ENCODE data around the gene SMAD7. TPM values are rescaled to one million over a fixed set of nuclear protein-coding genes. Genes with fewer than 3 reads are reported as not detected.

Gene SMAD7
- total RNA-seq, 2 experiments from 2014 or later, result 244 to 254 TPM

DNA sequence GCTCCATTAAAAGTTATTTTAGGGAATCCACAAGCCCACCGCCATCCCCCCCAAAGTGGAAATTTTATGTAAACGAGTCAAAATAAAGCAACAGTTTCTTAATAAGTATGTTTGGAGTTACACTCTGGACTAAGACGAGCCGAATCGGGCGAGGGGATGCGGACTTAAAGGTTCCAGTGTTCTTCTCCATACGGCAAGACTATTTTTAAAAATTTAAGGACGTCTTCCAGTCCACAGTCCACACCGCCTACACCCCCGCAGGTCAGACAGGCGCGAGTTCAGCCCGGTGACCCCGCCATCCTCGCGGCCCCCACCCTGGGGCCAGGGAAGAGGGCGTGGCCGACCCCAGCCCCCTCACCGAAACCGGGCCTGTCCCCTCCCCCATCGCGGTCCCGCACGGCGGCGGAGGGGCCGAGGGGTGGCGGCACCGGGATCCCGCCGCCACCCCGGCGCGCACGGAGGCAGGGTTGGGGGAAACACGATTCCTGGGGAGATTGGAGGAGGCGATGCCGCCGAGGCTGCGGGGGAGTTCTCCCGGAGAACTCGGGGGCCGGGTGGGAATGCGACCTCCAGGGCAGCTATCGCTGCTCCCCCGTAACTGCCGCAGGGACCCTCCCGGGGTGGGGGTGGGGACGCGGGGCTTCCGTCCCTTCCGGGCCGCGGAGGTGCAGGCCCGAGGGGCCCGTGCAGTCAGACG, 24.5 kb upstream of the SMAD7 start:
- peaks cover 34% of the 10 kb centered on the region for H3K27me3 Mint-ChIP-seq
- no peak overlapping the region for H3K27ac ChIP-seq (ENCODE audit: low read depth in 1 of 2, low read length in 2 of 2)

DNA sequence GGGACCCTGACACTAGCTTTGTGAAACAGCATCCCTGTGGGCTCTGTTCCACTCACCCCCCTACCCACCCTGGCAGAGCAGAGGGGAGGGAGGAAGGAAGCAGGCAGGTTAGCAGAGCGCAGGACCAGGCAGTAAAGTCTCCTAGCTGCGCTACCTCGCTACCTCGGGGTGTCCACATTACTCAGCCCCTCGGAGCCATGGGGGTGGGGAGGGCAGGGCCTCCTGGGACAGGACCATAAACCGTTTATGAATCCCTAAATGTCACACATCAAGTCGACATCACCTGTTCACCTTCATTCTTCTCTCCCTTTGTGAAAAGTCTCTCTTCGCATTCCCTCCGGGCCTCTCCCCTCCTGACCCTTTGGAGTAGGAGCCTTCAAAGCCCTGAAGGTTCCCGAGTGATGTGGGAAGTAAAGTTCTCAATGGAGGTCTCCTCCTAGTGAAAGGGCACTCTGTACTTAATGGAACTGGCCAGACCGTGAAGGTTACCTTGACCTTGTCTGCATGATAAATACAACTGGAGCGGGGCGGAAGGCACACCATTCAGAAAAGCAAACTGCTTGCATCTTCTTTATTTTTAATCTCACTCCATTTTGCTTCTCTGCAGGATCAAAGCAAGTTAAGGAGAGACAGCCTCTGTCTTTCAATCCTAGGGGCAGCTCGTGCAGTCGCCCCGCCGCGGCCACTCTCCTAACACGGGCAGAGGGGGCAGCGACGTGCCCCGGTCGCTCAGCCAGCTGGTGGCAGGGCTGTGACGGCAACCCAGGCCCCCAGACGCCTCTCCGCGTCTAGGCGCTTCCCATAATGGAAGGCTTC, 23.7 kb upstream of the SMAD7 start:
- Histone ChIP-seq H3K36me3 (ENCODE audit: insufficient read depth, low read length) (no peaks in the 10 kb centered on the region), H3K27me3 (ENCODE audit: control insufficient read depth in 1 of 2, insufficient read depth in 2 of 2, low read length in 2 of 2) (peaks cover 0 to 7% of the 10 kb centered on the region in 2 experiments), H3K27ac (ENCODE audit: low read depth in 1 of 2, low read length in 2 of 2) (no peak overlapping the region), H3K4me3 (ENCODE audit: low read length) (no peak overlapping the region), H3K9me3 (ENCODE audit: control insufficient read depth in 1 of 2, insufficient read depth in 1 of 2, low read length in 2 of 2) (no peaks in the 10 kb centered on the region), H3K4me1 (ENCODE audit: insufficient read depth, low read length) (peaks cover 20% of the 10 kb centered on the region)
- TF ChIP-seq, protein P1, sequence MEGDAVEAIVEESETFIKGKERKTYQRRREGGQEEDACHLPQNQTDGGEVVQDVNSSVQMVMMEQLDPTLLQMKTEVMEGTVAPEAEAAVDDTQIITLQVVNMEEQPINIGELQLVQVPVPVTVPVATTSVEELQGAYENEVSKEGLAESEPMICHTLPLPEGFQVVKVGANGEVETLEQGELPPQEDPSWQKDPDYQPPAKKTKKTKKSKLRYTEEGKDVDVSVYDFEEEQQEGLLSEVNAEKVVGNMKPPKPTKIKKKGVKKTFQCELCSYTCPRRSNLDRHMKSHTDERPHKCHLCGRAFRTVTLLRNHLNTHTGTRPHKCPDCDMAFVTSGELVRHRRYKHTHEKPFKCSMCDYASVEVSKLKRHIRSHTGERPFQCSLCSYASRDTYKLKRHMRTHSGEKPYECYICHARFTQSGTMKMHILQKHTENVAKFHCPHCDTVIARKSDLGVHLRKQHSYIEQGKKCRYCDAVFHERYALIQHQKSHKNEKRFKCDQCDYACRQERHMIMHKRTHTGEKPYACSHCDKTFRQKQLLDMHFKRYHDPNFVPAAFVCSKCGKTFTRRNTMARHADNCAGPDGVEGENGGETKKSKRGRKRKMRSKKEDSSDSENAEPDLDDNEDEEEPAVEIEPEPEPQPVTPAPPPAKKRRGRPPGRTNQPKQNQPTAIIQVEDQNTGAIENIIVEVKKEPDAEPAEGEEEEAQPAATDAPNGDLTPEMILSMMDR (IDR thresholded peaks at IDR 0.05), result no peak
- Mint-ChIP-seq H3K9me3 (no peaks in the 10 kb centered on the region), H3K27me3 (peaks cover 26% of the 10 kb centered on the region), H3K4me3 (peak overlapping the region; percentile 87), H3K4me1 (ENCODE audit: low read depth) (peaks cover 14% of the 10 kb centered on the region), H3K27ac (peak overlapping the region; percentile 47), H3K36me3 (ENCODE audit: low read depth) (no peaks in the 10 kb centered on the region)
- no peak for DNase-seq
- ChIA-PET POLR2A (interaction anchor here (0.7 kb wide), 1 partner anchor 65 kb away, joined by 3 read pairs; no protein-coding TSS in a partner anchor), CTCF (no interaction called here)
- ATAC-seq (ENCODE audit: poor library complexity), result no peak
- intact Hi-C loops (cut with DNase I, micrococcal nuclease), result loop anchor here (2.0 to 10.0 kb wide), 4 partner anchors 22 to 197 kb away; no protein-coding TSS in a partner anchor

More for the DNA sequence above, 24.5 kb upstream of the SMAD7 start:
- peak; percentile 33 for ATAC-seq (ENCODE audit: poor library complexity)
- peaks cover 21% of the 10 kb centered on the region for H3K4me1 ChIP-seq (ENCODE audit: insufficient read depth, low read length)
- intact Hi-C loops (cut with DNase I, micrococcal nuclease), result loop anchor here in 1 of 2 experiments (2.0 to 10.0 kb wide), 3 partner anchors 22 to 50 kb away; no protein-coding TSS in a partner anchor
- Mint-ChIP-seq H3K9me3 (no peaks in the 10 kb centered on the region), H3K36me3 (ENCODE audit: low read depth) (no peaks in the 10 kb centered on the region), H3K4me3 (peak overlapping the region; percentile 87), H3K4me1 (ENCODE audit: low read depth) (peaks cover 14% of the 10 kb centered on the region), H3K27ac (peak overlapping the region; percentile 47)
- peak overlapping the region; percentile 52 for H3K4me3 ChIP-seq (ENCODE audit: low read length)
- DNase-seq, result no peak
- POLR2A ChIA-PET, result interaction anchor here (1.0 kb wide), 1 partner anchor 132 kb away, joined by 3 read pairs; no protein-coding TSS in a partner anchor
- H3K36me3 ChIP-seq (ENCODE audit: insufficient read depth, low read length), result no peaks in the 10 kb centered on the region
- TF ChIP-seq, protein P1 (IDR thresholded peaks at IDR 0.05), result no peak
- no peaks in the 10 kb centered on the region for H3K9me3 ChIP-seq (ENCODE audit: control insufficient read depth in 1 of 2, insufficient read depth in 1 of 2, low read length in 2 of 2)
- CTCF ChIA-PET, result no interaction called here
- peaks cover 0 to 7% of the 10 kb centered on the region in 2 experiments for H3K27me3 ChIP-seq (ENCODE audit: control insufficient read depth in 1 of 2, insufficient read depth in 2 of 2, low read length in 2 of 2)

DNA sequence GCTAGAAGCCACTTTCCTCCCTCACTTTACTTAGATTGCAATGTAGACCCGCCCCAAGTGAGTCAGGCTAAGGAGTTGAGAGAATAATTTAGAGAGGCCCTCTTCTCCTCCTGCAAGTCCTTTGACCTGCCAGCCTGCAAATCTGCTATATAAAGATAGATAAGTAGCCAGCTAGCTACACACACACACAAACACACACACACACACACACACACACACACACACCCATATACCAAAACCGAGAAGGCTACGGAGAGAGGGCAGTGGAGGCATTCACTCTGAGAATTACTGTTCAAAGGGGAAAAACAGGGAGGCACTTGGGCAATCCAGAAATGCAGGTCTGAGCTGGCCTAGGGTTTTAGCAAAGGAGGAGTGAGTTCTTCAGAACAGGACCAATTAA, 23.0 kb upstream of the SMAD7 start:
- POLR2A ChIA-PET, result interaction anchor here (0.7 kb wide), 1 partner anchor 66 kb away, joined by 3 read pairs; no protein-coding TSS in a partner anchor
- Histone ChIP-seq H3K27ac (ENCODE audit: low read depth in 1 of 2, low read length in 2 of 2) (no peak overlapping the region), H3K27me3 (ENCODE audit: control insufficient read depth in 1 of 2, insufficient read depth in 2 of 2, low read length in 2 of 2) (peaks cover 0 to 7% of the 10 kb centered on the region in 2 experiments), H3K4me3 (ENCODE audit: low read length) (no peak overlapping the region), H3K4me1 (ENCODE audit: insufficient read depth, low read length) (peaks cover 20% of the 10 kb centered on the region), H3K36me3 (ENCODE audit: insufficient read depth, low read length) (no peaks in the 10 kb centered on the region), H3K9me3 (ENCODE audit: control insufficient read depth in 1 of 2, insufficient read depth in 1 of 2, low read length in 2 of 2) (no peaks in the 10 kb centered on the region)
- Mint-ChIP-seq H3K36me3 (ENCODE audit: low read depth) (no peaks in the 10 kb centered on the region), H3K9me3 (no peaks in the 10 kb centered on the region), H3K4me3 (peak overlapping the region; percentile 79), H3K27me3 (peaks cover 21% of the 10 kb centered on the region), H3K4me1 (ENCODE audit: low read depth) (peaks cover 10% of the 10 kb centered on the region), H3K27ac (no peak overlapping the region)
- ATAC-seq (ENCODE audit: poor library complexity), result no peak
- CTCF ChIA-PET, result no interaction called here
- intact Hi-C loops (cut with DNase I, micrococcal nuclease), result loop anchor here (2.0 to 10.0 kb wide), 3 partner anchors 21 to 196 kb away; no protein-coding TSS in a partner anchor
- no peak for DNase-seq
- TF ChIP-seq, protein P1 (IDR thresholded peaks at IDR 0.05), result no peak
